NCI-H446 (cell line): ENCODE results near the gene AP1S1.
"Not testable (repeated sequence)": the region's sequence is repeated elsewhere in the genome, so short reads cannot be mapped to it uniquely, and the experiment has no call there.

Experiments used
- DNase-seq, 2 experiments: peaks; one replicate each; lab custom pipeline; 2025; lab: John Stamatoyannopoulos, UW

AP1S1 gene

DNA sequence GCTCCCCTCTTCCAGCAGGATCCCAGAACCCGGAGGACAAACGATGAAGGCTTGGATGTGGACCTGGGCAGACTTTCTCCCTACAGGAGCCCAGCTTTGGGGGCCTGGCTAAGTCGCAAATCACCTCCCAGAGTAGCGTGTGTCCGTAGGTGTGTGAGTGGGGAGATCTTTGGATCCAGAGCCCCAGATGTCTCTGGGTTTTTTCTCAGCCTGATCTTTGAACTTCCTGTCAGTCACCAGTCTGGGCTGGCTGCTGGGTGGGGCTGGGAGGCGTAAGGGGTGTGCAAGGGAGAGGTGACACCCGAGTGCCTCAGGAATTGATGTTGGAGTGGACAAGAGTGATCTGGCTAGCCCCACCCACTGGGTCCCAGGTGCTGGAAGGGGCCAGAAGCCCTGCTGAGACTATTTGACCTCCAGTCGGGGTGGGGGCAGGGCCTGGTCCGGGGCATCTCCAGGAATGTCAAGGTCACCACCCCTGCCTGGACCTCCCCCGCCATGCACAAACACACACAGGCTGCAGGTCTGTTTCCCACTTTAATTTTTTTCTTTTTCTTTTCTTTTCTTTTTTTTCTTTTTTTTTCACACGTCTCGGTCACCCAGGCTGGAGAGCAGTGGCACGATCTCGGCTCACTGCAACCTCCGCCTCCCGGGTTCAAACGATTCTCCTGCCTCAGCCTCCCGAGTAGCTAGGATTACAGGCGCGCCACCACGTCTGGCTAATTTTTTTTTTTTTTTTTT is 46.8 kb downstream of the AP1S1 start, which contains the start of gene MOGAT3:
MOGAT3 (minus strand) TSS at position 175 of the 738 bp plus-strand sequence. CDS start 182 bp downstream, outside the sequence.
- no peak for DNase-seq

DNA sequence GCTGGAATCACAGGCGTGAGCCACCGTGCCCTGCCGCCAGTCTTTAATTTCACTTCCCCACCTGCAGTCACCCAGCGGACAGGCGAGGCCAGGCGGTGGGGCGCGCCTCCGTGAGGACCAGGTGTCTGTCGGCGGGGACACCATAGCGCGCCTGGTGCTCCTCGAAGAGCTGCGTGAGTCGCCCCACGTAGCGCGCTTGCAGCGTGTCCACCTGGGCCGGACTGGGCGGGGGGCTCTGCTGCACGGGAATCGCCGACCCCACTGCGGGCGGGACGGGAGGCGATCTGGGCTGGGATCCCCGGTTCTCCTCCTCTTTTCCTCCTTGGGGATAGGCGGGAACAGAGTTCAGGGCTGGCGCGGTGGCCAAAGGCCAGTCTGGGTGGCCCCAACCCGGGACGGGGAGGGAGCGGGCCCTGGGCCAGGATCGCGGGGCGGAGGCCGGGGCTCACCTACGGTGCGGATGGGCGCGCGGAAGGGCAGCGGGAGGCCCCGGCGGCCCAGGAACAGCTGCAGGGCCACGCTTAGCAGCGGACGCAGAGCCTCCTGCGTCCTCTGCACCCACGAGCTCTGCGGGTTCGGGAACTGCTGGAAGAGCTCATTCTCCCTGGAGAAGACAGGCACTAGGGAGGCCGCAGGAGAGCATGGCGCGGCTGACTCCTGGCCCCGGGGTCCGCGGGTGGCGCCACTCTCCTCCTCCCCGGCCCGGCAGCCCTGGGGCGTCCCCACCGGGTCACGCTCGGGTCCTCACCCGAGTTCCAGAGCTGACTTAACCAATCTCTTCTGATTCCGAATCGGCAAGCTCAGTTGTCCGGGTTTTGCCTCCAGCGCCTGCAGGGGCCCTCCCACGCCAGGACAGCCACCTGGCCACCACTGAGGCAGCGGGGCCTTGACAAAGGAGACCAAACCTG is 47.7 kb downstream of the AP1S1 start:
- no peak for DNase-seq

DNA sequence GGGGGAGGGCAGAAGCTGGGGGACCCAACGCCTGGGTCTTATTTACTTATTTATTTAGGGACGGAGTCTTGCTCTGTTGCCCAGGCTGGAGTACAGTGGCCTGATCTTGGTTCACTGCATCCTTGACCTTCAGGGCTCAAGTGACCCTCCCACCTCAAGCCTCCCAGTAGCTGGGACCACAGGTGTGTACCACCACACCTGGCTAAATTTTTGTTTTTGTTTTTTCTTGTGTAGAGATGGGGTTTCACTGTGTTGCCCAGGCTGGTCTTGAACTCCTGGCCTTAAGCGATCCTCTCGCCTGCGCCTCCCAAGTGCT is 48.3 kb downstream of the AP1S1 start:
- no peak for DNase-seq

DNA sequence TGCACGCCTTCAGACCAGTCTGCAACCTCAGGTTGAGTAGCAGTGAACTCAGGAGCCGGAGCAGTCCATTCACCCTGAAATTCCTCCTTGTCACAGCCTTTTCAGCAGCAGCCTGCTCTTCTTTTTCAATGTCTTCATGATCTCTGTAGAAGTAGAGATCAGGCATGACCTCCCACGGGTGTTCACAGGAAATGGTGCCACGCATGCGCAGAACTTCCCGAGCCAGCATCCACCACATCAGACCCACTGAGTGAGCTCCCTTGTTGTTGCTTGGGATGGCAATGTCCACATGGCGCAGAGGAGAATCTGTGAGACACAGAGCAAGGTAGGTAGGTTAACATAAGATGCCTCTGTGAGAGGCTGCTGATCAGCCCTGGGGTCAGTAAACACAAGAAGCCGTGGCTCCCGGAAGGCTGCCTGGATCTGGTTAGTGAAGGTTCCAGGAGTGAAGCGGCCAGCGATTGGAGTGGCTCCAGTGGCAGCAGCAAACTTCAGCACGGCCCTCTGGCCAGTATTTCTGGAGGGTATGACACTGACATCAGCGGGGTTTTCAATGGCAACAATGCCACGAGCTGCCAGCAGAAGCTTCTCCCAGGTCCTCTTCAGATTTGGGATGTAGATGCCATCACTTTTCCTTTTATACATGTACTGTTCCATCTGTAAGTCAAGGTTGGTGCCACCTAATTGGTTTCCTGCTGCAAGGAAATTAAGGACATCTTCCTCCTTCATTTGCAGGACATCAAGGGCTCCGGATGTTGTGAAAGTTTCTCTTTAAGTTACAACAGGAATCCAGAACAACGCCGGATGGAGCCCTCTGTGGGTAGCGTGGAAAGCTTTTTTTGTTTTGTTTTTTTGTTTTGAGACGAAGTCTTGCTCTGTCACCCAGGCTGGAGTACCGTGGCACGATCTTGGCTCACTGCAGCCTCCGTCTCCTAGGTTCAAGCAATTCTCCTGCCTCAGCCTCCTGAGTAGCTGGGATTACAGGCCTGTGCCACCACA is 49.8 kb downstream of the AP1S1 start:
- DNase-seq = not testable (repeated sequence)

DNA sequence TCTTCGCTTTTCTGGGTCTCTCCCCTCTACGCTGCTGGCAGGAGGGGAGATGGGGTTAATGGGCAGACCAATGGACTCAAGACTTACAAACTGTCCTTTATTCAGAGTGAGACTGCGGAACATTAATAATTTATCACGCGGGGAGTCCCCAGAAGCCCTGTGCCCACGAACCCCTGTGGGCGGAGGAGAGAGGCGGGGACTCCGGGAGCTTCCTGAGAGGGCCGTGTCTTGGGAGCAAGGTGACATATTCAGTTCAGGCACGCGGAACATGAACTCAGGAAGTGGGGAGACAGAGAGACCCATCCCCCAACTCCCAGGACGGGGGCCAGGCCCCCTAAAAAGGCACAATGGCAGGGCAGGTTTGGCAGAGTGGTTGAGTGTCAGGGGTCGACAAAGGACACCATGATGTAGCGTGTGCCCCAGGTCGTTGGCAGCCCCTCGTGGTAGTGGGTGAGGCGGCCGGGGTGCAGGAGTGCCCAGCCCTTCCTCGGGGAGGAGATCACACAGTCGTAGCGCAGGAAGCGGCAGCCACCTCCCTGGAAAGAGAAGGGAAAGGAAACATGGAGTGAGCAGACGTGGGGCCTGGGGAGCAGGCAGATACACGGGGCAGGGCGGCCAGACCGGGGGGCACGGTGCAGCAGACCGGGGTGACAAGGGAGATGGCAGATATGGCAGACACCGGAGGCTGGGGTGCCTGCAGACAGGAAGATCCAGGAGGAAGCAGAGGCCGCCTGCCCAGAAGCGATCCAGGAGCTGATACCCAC is 51.8 kb downstream of the AP1S1 start:
- no peak for DNase-seq

DNA sequence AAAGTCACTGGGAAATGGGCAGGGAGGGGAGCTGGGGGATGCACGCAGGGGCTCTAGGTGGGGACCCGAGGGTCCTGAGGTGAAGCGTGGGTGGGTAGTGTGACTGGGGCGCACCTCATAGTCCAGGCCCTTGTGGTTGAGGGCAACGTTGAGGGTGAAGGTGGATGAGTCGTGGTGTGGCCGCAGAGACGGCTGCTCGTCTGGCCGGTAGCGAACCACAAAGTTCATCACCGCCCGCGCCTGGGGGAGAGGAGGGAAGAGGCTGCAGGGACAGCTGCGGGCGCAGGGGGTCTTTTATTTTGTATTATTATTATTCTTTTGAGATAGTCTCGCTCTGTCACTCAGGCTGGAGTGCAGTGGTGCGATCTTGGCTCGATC is 52.4 kb downstream of the AP1S1 start:
- no peak for DNase-seq

DNA sequence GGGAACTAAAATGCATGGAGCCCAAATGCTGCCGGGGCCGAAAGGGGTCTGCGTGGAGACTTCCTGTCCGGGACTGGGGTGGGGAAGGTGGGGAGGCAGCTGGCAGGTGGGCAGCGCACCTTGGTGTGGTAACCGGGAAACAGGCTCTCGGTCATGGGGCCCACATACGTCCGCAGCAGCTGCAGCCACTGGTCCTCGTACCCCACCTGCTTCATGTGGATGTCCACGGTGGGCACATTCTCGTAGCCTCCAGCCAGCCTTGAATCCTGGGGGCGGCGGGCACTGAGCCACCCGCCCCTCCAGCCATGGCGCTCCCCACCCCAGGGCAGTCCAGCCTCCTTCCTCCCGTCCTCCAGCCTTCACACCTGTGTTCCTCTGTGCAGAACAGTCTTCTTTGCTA is 53.2 kb downstream of the AP1S1 start:
- no peak for DNase-seq

DNA sequence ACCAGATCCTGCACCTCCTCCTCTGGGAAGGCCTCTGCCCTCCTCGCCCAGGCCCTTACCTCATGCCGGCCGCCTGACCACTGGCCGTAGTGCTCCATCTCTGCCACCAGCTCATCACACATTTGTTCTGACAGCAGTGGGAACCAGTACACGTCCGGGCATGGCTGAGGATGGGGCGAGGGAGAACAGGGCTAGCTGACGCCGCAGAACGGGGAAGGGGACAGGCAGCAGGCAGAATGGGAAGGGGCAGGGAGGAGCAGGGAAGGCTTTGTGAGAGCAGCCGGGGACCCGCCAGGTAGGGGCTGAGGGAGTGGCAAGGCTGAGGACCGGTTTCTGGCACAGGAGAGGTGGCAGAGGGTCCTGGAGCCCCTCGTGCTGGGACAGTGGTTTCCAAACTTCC is 54.5 kb downstream of the AP1S1 start:
- DNase-seq = no peak

DNA sequence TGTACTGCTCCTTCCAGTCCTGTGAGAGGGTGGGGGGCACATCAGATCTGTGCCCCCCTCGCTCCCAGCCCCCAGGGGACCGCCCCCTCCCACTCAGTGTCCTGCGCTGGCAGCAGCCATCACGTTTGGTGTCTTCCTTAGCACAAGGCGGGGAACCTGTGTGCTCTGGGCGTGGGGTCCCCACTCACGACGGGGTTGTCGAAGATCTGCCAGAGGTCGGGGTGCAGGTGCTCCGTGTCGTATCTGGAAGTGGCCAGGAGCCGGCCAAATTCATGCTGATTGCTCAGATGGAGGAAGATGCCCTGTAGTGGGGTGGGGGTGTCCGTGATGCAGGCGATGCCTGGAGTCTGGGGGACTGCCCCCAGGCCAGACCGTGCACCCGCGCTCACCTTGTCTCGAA is 55.9 kb downstream of the AP1S1 start:
- DNase-seq = no peak
